ENCODE measurements around the gene PTGER4. TPM values are rescaled to one million over a fixed set of nuclear protein-coding genes. Genes with fewer than 3 reads are reported as not detected.

The PTGER4 gene
- total and polyA plus RNA-seq, 2 of the 8 experiments (the other 6 are each of a cell fraction or from before 2014, with no cell fraction given): 0.76 to 1.2 TPM

DNA sequence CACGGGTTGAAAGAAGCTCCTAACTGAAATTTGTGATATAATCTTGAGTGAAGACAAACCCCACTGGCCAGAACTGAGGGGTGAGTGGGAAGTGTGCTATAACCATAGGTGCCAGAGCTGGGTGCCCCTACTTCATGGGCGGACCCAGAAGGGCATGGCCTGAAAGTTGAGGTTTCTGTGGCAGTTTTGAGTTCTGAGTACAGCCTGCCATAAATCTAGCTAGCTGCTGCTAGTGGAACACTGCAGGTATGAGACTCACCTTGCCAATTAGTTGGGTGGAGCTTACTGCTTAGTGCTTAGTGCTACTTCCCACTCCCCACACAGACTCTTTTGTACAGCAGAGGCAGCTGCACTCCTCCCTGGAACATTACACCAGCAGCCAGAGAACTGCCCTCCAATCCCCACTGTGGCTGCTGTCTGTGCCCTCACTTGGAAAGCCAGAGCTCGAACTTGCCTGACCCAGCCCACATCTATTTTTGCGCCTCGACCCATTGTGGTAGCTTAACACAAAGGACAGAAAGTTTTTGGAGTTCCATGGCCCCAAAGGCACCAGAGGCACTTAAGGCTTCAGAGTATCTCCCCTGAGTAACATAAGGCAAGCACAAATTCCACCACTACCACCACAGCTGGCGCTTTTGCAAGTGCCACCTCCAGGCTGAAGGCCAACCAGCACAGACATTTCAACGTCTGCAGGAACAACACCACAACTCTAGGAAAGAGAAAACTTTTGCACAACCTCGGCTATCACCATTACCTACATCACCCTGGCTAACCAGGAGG lies 27.1 kb upstream of the PTGER4 start:
- Histone ChIP-seq H3K18ac (ENCODE audit: extremely low read depth, low read length) (no peak overlapping the region; the same call in 1 of the 2 replicates), H3K27ac (ENCODE audit: low read depth, low read length) (no peak overlapping the region), H3K4me2 (ENCODE audit: insufficient read depth in 1 of 2, low read depth in 2 of 2, low read length in 2 of 2) (no peak overlapping the region), H3K56ac (replicated peaks; ENCODE audit: insufficient read length, low read depth, low read length) (no peak overlapping the region), H3K79me1 (ENCODE audit: low read depth, low read length) (no peaks in the 10 kb centered on the region), H2AK5ac (ENCODE audit: low read depth, low read length) (no peak overlapping the region), H3K14ac (ENCODE audit: insufficient read length) (no peak overlapping the region), H2BK120ac (replicated peaks; ENCODE audit: low read depth, low read length) (no peak overlapping the region), H3K27me3 (replicated peaks in 1 of 4; ENCODE audit: control insufficient read depth in 3 of 4, extremely low read depth in 1 of 4, insufficient read depth in 3 of 4, low read length in 3 of 4) (no peaks in the 10 kb centered on the region), H4K20me1 (replicated peaks in 1 of 2; ENCODE audit: control insufficient read depth in 1 of 2, insufficient read depth in 2 of 2, low read length in 2 of 2) (no peaks in the 10 kb centered on the region), H4K91ac (replicated peaks; ENCODE audit: insufficient read length, low read length) (no peak overlapping the region), H2BK12ac (ENCODE audit: low read depth, low read length) (no peak overlapping the region), H2AFZ (ENCODE audit: low read length) (peak overlapping the region; percentile 71; the same call in 1 of the 2 replicates), H3K23ac (ENCODE audit: insufficient read length) (no peak overlapping the region), H3K4me3 (ENCODE audit: extremely low read depth in 1 of 4, insufficient read depth in 2 of 4, low read depth in 3 of 4, low read length in 4 of 4) (no peak overlapping the region), H2BK15ac (ENCODE audit: low read length) (no peak overlapping the region), H2BK20ac (ENCODE audit: low read length) (no peak overlapping the region), H3K4ac (replicated peaks; ENCODE audit: insufficient read length, low read depth, low read length) (no peak overlapping the region), H3K9me3 (ENCODE audit: insufficient read depth in 2 of 2, low read depth in 1 of 2, low read length in 1 of 2) (no peaks in the 10 kb centered on the region), H3K9ac (replicated peaks in 1 of 4; ENCODE audit: extremely low read depth in 1 of 4, low read depth in 3 of 4, low read length in 3 of 4) (0 out of 7 replicates have a peak overlapping the region, but pooled peaks of 1 of the 4 experiments have one; percentile 13), H4K5ac (ENCODE audit: insufficient read length, low read depth, low read length) (no peak overlapping the region), H3K79me2 (ENCODE audit: control insufficient read depth in 1 of 2, insufficient read depth in 2 of 2, low read length in 2 of 2) (no peaks in the 10 kb centered on the region), H3K36me3 (ENCODE audit: control insufficient read depth in 2 of 4, insufficient read depth in 4 of 4, low read length in 3 of 4) (no peaks in the 10 kb centered on the region), H3K23me2 (ENCODE audit: low read depth, low read length) (no peaks in the 10 kb centered on the region), H4K8ac (ENCODE audit: extremely low read depth, insufficient read depth, low read length) (no peak overlapping the region; the same call in 1 of the 2 replicates), H2BK5ac (ENCODE audit: low read depth, low read length) (no peak overlapping the region), H3K4me1 (replicated peaks in 1 of 4; ENCODE audit: control insufficient read depth in 3 of 4, insufficient read depth in 4 of 4, low read length in 3 of 4) (no peaks in the 10 kb centered on the region)
- no peak for FAIRE-seq
- POLR2A ChIA-PET (ENCODE audit: partially characterized antibody): interaction anchor here (1.0 kb wide), 1 partner anchor 9 kb away, joined by 3 read pairs; no protein-coding TSS in a partner anchor
- WGBS, 2 experiments (ENCODE audit: extremely low coverage in 1 of 2, insufficient coverage in 1 of 2, insufficient read length in 1 of 2, insufficient replicate concordance in 2 of 2, low coverage in 1 of 2, low lambda C conversion rate in 2 of 2, missing lambda C conversion rate in 1 of 2): 94% methylated on average over 8 of the region's 8 CpGs; no CpG with 5 or more reads in 1 of the 2 experiments
- CTCF ChIA-PET (ENCODE audit: partially characterized antibody): interaction anchor here (0.6 to 1.4 kb wide), 3 partner anchors 36 to 221 kb away, joined by 3 read pairs; no protein-coding TSS in a partner anchor
- DNase-seq (ENCODE audit: low read depth in 1 of 2, low spot score in 2 of 2): no peak
- TF ChIP-seq, protein P1, sequence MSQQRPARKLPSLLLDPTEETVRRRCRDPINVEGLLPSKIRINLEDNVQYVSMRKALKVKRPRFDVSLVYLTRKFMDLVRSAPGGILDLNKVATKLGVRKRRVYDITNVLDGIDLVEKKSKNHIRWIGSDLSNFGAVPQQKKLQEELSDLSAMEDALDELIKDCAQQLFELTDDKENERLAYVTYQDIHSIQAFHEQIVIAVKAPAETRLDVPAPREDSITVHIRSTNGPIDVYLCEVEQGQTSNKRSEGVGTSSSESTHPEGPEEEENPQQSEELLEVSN (IDR thresholded peaks at IDR 0.05): no peak
- no peak for TF ChIP-seq RNF2 (IDR thresholded peaks at IDR 0.05; ENCODE audit: borderline replicate concordance, low read depth, low read length, missing control alignments, poor library complexity, severe bottlenecking)
- TF ChIP-seq TBP (IDR thresholded peaks at IDR 0.05; ENCODE audit: low read depth, low read length): no peak
- no peak for TF ChIP-seq SUZ12 (IDR thresholded peaks at IDR 0.05; ENCODE audit: low read length)
- no peak for TF ChIP-seq CBX5 (IDR thresholded peaks at IDR 0.05; ENCODE audit: low read depth, low read length)
- TF ChIP-seq SP2 (IDR thresholded peaks at IDR 0.05; ENCODE audit: low read length): no peak
- TF ChIP-seq, protein P2, sequence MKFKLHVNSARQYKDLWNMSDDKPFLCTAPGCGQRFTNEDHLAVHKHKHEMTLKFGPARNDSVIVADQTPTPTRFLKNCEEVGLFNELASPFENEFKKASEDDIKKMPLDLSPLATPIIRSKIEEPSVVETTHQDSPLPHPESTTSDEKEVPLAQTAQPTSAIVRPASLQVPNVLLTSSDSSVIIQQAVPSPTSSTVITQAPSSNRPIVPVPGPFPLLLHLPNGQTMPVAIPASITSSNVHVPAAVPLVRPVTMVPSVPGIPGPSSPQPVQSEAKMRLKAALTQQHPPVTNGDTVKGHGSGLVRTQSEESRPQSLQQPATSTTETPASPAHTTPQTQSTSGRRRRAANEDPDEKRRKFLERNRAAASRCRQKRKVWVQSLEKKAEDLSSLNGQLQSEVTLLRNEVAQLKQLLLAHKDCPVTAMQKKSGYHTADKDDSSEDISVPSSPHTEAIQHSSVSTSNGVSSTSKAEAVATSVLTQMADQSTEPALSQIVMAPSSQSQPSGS (IDR thresholded peaks at IDR 0.05; ENCODE audit: low read length): no peak
- no peak for TF ChIP-seq BCL11A (IDR thresholded peaks at IDR 0.05; ENCODE audit: low read depth in 2 of 2, low read length in 2 of 2)
- no peak for TF ChIP-seq HDAC2 (IDR thresholded peaks at IDR 0.05; ENCODE audit: borderline replicate concordance in 1 of 2, low read depth in 2 of 2, low read length in 2 of 2)
